ENCODE measurements around the gene ZNF750.

DNA sequence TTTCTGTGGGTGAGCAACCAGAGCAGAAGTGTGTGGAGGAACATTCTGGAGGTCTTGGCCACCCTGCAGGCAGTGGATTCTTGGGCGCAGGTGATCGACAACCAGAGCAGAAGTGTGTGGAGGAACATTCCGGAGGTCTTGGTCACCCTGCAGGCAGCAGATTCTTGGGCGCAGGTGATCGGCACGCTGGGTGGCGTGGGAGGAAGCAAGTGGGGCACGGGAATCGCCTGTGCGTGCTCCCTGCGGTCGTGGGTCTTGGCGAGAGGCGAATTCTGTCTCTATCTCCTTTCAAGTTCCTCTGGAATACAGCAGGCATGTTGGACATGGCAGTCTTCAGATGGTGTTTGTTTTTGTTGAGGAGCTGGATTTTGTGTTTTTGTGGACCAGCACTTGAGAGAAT, 30.7 kb upstream of the ZNF750 start:
- TF ChIP-seq, protein P1, sequence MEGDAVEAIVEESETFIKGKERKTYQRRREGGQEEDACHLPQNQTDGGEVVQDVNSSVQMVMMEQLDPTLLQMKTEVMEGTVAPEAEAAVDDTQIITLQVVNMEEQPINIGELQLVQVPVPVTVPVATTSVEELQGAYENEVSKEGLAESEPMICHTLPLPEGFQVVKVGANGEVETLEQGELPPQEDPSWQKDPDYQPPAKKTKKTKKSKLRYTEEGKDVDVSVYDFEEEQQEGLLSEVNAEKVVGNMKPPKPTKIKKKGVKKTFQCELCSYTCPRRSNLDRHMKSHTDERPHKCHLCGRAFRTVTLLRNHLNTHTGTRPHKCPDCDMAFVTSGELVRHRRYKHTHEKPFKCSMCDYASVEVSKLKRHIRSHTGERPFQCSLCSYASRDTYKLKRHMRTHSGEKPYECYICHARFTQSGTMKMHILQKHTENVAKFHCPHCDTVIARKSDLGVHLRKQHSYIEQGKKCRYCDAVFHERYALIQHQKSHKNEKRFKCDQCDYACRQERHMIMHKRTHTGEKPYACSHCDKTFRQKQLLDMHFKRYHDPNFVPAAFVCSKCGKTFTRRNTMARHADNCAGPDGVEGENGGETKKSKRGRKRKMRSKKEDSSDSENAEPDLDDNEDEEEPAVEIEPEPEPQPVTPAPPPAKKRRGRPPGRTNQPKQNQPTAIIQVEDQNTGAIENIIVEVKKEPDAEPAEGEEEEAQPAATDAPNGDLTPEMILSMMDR (IDR thresholded peaks at IDR 0.05; ENCODE audit: insufficient read depth, low read depth, low read length), result no peak
- TF ChIP-seq EZH2 (IDR thresholded peaks at IDR 0.05; ENCODE audit: insufficient read depth, low read length), result no peak
